ENCODE results near the gene PLCG2.
"Not testable (repeated sequence)": the region's sequence is repeated elsewhere in the genome, so short reads cannot be mapped to it uniquely, and the experiment has no call there.

GRCh38 chr16:81801724-81802123 lies 22.6 kb downstream of the PLCG2 start:
- TF ChIP-seq CTCF, POLR2A (IDR thresholded peaks at IDR 0.05): not testable (repeated sequence)
